Endodermal cell (in vitro differentiated cells): ENCODE data around the gene SVOPL. TPM values are rescaled to one million over a fixed set of nuclear protein-coding genes. Genes with fewer than 3 reads are reported as not detected.

Source experiments
- DNase-seq: peaks from one replicate; pipeline ENCODE4 v3.0.0-alpha.2; 2017
- H3K27ac ChIP-seq: 2 replicates; pipeline ENCODE4 v1.5.1; 2013; ENCODE audit warnings: mild to moderate bottlenecking, low read depth, low read length, moderate library complexity
- H3K27me3 ChIP-seq: 2 replicates; pipeline ENCODE4 v1.6.1; 2013; ENCODE audit warnings: mild to moderate bottlenecking, low read length, moderate library complexity; ENCODE audit not compliant: insufficient read depth, control insufficient read depth, poor library complexity, severe bottlenecking
- H3K36me3 ChIP-seq: 2 replicates; pipeline ENCODE4 v1.7.0; 2013; ENCODE audit warnings: mild to moderate bottlenecking, low read length, moderate library complexity; ENCODE audit not compliant: control insufficient read depth, insufficient read depth
- H3K4me1 ChIP-seq: one replicate; pipeline ENCODE4 v1.7.0; 2013; ENCODE audit warnings: low read length; ENCODE audit not compliant: control insufficient read depth, insufficient read depth
- H3K4me3 ChIP-seq: 2 replicates; pipeline ENCODE4 v1.5.1; 2013; ENCODE audit warnings: mild to moderate bottlenecking, low read length, moderate library complexity
- H3K9ac ChIP-seq: 2 replicates; pipeline ENCODE4 v1.6.1; 2013; ENCODE audit warnings: mild to moderate bottlenecking, low read length, moderate library complexity; ENCODE audit not compliant: poor library complexity, severe bottlenecking; ENCODE audit errors: extremely low read depth
- H3K9me3 ChIP-seq: 2 replicates; pipeline ENCODE4 v1.6.1; 2013; ENCODE audit warnings: mild to moderate bottlenecking, low read length, moderate library complexity; ENCODE audit not compliant: control insufficient read depth
- H3K27ac Mint-ChIP-seq: 2 replicates; pipeline ENCODE4 v1.8.0; 2020; ENCODE audit warnings: mixed read lengths
- H3K27me3 Mint-ChIP-seq: 2 replicates; pipeline ENCODE4 v1.8.0; 2021; ENCODE audit warnings: mild to moderate bottlenecking, mixed read lengths; ENCODE audit not compliant: insufficient read depth
- H3K36me3 Mint-ChIP-seq: 2 replicates; pipeline ENCODE4 v1.8.0; 2020; ENCODE audit warnings: low read depth, mixed read lengths
- H3K4me1 Mint-ChIP-seq: 2 replicates; pipeline ENCODE4 v1.8.0; 2020; ENCODE audit warnings: mixed read lengths
- H3K4me3 Mint-ChIP-seq: 2 replicates; pipeline ENCODE4 v1.8.0; 2020; ENCODE audit warnings: mild to moderate bottlenecking, moderate library complexity, mixed read lengths
- H3K9me3 Mint-ChIP-seq: 2 replicates; pipeline ENCODE4 v1.8.0; 2020; ENCODE audit warnings: mild to moderate bottlenecking, mixed read lengths
- WGBS, 2 experiments: methylation state at CpG; one replicate each; pipeline versions ENCODE4 v1.1.5 to v1.1.7; 2013; ENCODE audit warnings: missing lambda C conversion rate in 2 of 2, mixed read lengths in 1 of 2; ENCODE audit not compliant: insufficient coverage in 1 of 2, insufficient read length in 1 of 2; 5-methylcytosine and 5-hydroxymethylcytosine counted together
- total RNA-seq, 2 donors: library from RNA; stranded (reverse); fragmentation: NEBNext Ultra II Directional in 1 of 2; extraction: Animal tissue kit (Norgen Biotek cat#: 25700) in 1 of 2; gene quantifications; 2 replicates in 1 of 2; 3 replicates in 1 of 2; pipeline ENCODE4 v1.2.1, GENCODE V29; 2021
- TF ChIP-seq, protein P1 (sequence below): fragments of 200-600 bp; sonication (generic); conservative IDR thresholded peaks from 2 replicates; pipeline ENCODE4 v1.5.0; 2021; ENCODE audit warnings: antibody characterized with exemption, mild to moderate bottlenecking

Gene SVOPL
- total RNA-seq, 2 donors from 2014 or later = 0.86 to 0.95 TPM

DNA sequence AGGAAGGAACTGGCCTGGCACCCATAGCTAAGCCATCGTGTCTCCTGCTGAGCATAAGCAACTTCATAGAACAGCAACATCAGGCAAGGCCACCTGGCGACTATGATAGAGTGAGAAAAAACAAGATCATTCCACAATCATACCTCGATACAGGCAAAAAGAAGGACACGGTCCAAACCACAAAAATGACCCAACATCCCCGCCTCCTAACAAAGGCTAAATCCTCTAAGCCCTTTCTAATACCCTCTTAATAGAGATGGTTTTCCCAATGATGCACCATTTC is 40.2 kb upstream of the SVOPL start:
- Histone ChIP-seq H3K4me3 (no peak overlapping the region), H3K27me3 (no peaks in the 10 kb centered on the region), H3K9ac (no peak overlapping the region), H3K4me1 (no peaks in the 10 kb centered on the region), H3K9me3 (no peaks in the 10 kb centered on the region), H3K36me3 (no peaks in the 10 kb centered on the region), H3K27ac (no peak overlapping the region)
- TF ChIP-seq, protein P1, sequence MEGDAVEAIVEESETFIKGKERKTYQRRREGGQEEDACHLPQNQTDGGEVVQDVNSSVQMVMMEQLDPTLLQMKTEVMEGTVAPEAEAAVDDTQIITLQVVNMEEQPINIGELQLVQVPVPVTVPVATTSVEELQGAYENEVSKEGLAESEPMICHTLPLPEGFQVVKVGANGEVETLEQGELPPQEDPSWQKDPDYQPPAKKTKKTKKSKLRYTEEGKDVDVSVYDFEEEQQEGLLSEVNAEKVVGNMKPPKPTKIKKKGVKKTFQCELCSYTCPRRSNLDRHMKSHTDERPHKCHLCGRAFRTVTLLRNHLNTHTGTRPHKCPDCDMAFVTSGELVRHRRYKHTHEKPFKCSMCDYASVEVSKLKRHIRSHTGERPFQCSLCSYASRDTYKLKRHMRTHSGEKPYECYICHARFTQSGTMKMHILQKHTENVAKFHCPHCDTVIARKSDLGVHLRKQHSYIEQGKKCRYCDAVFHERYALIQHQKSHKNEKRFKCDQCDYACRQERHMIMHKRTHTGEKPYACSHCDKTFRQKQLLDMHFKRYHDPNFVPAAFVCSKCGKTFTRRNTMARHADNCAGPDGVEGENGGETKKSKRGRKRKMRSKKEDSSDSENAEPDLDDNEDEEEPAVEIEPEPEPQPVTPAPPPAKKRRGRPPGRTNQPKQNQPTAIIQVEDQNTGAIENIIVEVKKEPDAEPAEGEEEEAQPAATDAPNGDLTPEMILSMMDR = no peak
- Mint-ChIP-seq H3K36me3 (no peaks in the 10 kb centered on the region), H3K27me3 (no peaks in the 10 kb centered on the region), H3K9me3 (peaks cover 3% of the 10 kb centered on the region), H3K27ac (no peak overlapping the region), H3K4me3 (no peak overlapping the region), H3K4me1 (peaks cover 3% of the 10 kb centered on the region)
- DNase-seq = no peak
- 83 to 95% methylated on average over 2 to 5 of the region's 5 CpGs for WGBS, 2 experiments

- Histone ChIP-seq H3K27me3 (no peaks in the 10 kb centered on the region), H3K4me3 (no peak overlapping the region), H3K9ac (no peak overlapping the region), H3K9me3 (no peaks in the 10 kb centered on the region), H3K27ac (no peak overlapping the region), H3K4me1 (no peaks in the 10 kb centered on the region), H3K36me3 (no peaks in the 10 kb centered on the region)
- TF ChIP-seq, protein P1 = no peak
- Mint-ChIP-seq H3K27ac (no peak overlapping the region), H3K4me3 (no peak overlapping the region), H3K27me3 (no peaks in the 10 kb centered on the region), H3K4me1 (peaks cover 3% of the 10 kb centered on the region), H3K9me3 (peaks cover 3% of the 10 kb centered on the region), H3K36me3 (no peaks in the 10 kb centered on the region)
- no peak for DNase-seq
- WGBS, 2 experiments = 91 to 100% methylated on average over 1 of the region's 1 CpG
Measured at GRCh38 chr7:138739859-138740258, 38.7 kb upstream of the SVOPL start.

DNA sequence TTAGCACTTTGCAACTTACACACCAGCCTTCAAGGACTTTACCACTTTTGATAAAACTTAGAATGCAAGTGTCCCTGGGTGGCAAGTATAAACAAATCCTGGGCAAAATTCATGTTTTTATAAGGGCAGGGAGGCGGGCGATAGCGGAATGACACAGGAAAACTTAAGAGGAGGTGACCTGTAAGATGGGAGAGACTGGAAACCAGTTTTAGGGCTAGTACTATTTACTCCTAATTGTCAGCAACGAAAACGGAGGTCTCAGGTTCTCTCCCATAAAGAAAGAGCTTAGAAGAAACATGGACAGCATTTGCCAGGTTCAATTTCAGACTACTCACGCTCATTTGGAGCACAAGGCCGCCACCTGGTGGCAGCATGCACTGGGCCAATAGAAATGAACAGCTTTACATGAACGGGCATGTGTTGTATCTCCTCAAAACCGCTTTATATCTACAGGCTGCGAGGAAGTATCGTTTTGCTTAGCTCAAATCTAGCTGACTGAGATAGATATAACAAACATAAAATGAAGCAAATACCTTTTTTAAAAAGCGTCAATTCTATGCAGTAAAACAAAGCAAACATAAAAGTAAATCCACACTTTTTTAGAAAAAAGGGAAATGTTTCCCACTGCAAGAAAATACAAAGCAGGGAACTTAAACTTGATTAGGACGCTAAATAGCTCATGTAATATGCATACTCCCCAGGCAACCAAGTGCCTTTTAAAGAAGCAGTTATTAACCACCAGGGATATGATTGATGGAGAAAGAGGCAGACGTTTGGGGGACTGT is 37.6 kb upstream of the SVOPL start:
- H3K4me3 ChIP-seq = no peak overlapping the region
- Mint-ChIP-seq H3K4me3 (no peak overlapping the region), H3K27me3 (no peaks in the 10 kb centered on the region), H3K9me3 (peaks cover 3% of the 10 kb centered on the region), H3K36me3 (no peaks in the 10 kb centered on the region), H3K4me1 (peaks cover 3% of the 10 kb centered on the region), H3K27ac (no peak overlapping the region)
- H3K36me3 ChIP-seq = no peaks in the 10 kb centered on the region
- TF ChIP-seq, protein P1 = peak; percentile 97
- H3K9ac ChIP-seq = no peak overlapping the region
- no peaks in the 10 kb centered on the region for H3K4me1 ChIP-seq
- H3K27me3 ChIP-seq = no peaks in the 10 kb centered on the region
- no peaks in the 10 kb centered on the region for H3K9me3 ChIP-seq
- H3K27ac ChIP-seq = no peak overlapping the region
- DNase-seq = peak; percentile 95
- WGBS, 2 experiments = 38 to 46% methylated on average over 13 of the region's 14 CpGs
